SK-N-SH (cell line): Measurements from ENCODE around the gene FBXW11. TPM values are rescaled to one million over a fixed set of nuclear protein-coding genes. Genes with fewer than 3 reads are reported as not detected.
"Not testable (repeated sequence)": the region's sequence is repeated elsewhere in the genome, so short reads cannot be mapped to it uniquely, and the experiment has no call there.

Experiments
- CTCF ChIA-PET: fragments of 300-600, 350-600 bp; formaldehyde crosslinking; extraction: SDS; loops from one replicate; lab custom pipeline; 2021; lab: Yijun Ruan, JAX
- POLR2A ChIA-PET: fragments of 350-600 bp; sonication (Branson Sonifier 250); formaldehyde crosslinking; extraction: SDS; loops from one replicate; lab custom pipeline; 2020; ENCODE audit warnings: antibody characterized with exemption, inconsistent platforms; lab: Yijun Ruan, JAX
- DNase-seq: peaks from one replicate; pipeline ENCODE4 v3.0.0; 2012
- H2AFZ ChIP-seq: fragments of 200-600 bp; sonication (generic); 2 replicates; pipeline ENCODE4 v1.8.1; 2016; ENCODE audit warnings: antibody characterized with exemption, mild to moderate bottlenecking, low read depth
- H3F3A ChIP-seq: fragments of 200-600 bp; sonication (generic); replicated peaks from 2 replicates; pipeline ENCODE3; 2016; ENCODE audit warnings: antibody characterized with exemption, mild to moderate bottlenecking; ENCODE audit not compliant: insufficient read depth
- H3K27ac ChIP-seq, 2 experiments: fragments of 200-500 bp in 1 of 2; fragments of 200-600 bp in 1 of 2; sonication (Bioruptor generic) in 1 of 2; sonication (generic), shearing (Covaris generic) in 1 of 2; 2 replicates each; pipeline versions ENCODE4 v1.5.1 to v1.6.1; 2014 to 2016; ENCODE audit warnings: low read depth in 2 of 2, inconsistent platforms in 1 of 2, low read length in 1 of 2, mild to moderate bottlenecking in 1 of 2, mixed read lengths in 1 of 2
- H3K27me3 ChIP-seq: fragments of 200-600 bp; sonication (generic), shearing (Covaris generic); 2 replicates; pipeline ENCODE4 v1.6.1; 2016; ENCODE audit warnings: mixed run types; ENCODE audit not compliant: insufficient read depth
- H3K36me3 ChIP-seq, 2 experiments: fragments of 200-500 bp in 1 of 2; fragments of 200-600 bp in 1 of 2; sonication (Bioruptor generic) in 1 of 2; sonication (generic) in 1 of 2; replicated peaks in 1 of 2; 2 replicates each; pipeline versions ENCODE3 to v1.5.1; 2014 to 2016; ENCODE audit warnings: low read length in 1 of 2, mild to moderate bottlenecking in 1 of 2; ENCODE audit not compliant: insufficient read depth in 2 of 2, control insufficient read depth in 1 of 2
- H3K4me1 ChIP-seq, 2 experiments: fragments of 200-500 bp in 1 of 2; fragments of 200-600 bp in 1 of 2; sonication (Bioruptor generic) in 1 of 2; sonication (generic), shearing (Covaris generic) in 1 of 2; 2 replicates each; pipeline versions ENCODE4 v1.5.1 to v1.6.1; 2014 to 2016; ENCODE audit warnings: low read depth in 1 of 2, low read length in 1 of 2, mixed run types in 1 of 2; ENCODE audit not compliant: insufficient read depth in 2 of 2, control insufficient read depth in 1 of 2
- H3K4me2 ChIP-seq: fragments of 200-600 bp; sonication (generic), shearing (Covaris generic); 2 replicates; pipeline ENCODE4 v1.6.1; 2017; ENCODE audit warnings: mixed run types
- H3K4me3 ChIP-seq, 2 experiments: fragments of 200-500 bp in 1 of 2; fragments of 200-600 bp in 1 of 2; sonication (Bioruptor generic) in 1 of 2; sonication (generic), shearing (Covaris generic) in 1 of 2; 2 replicates each; pipeline versions ENCODE4 v1.5.1 to v1.8.1; 2014 to 2016; ENCODE audit warnings: low read depth in 2 of 2, inconsistent platforms in 1 of 2, low read length in 1 of 2, mild to moderate bottlenecking in 1 of 2, mixed read lengths in 1 of 2, moderate library complexity in 1 of 2
- H3K79me2 ChIP-seq: fragments of 200-600 bp; sonication (generic); 2 replicates; pipeline ENCODE4 v1.8.1; 2017; ENCODE audit warnings: mild to moderate bottlenecking; ENCODE audit not compliant: insufficient read depth
- H3K9ac ChIP-seq: fragments of 200-600 bp; sonication (generic); 2 replicates; pipeline ENCODE4 v1.6.1; 2017; ENCODE audit warnings: mixed run types
- H3K9me2 ChIP-seq: fragments of 200-600 bp; sonication (generic); 2 replicates; pipeline ENCODE4 v1.6.1; 2017; ENCODE audit warnings: mixed run types
- H3K9me3 ChIP-seq: fragments of 200-600 bp; sonication (generic); 2 replicates; pipeline ENCODE4 v1.6.1; 2017; ENCODE audit warnings: mixed run types, mild to moderate bottlenecking, moderate library complexity
- H4K20me1 ChIP-seq: fragments of 200-600 bp; sonication (generic); 2 replicates; pipeline ENCODE4 v1.6.1; 2017; ENCODE audit warnings: mild to moderate bottlenecking, mixed run types; ENCODE audit not compliant: insufficient read depth
- CHD2 ChIP-seq: fragments of 150-350 bp; IDR thresholded peaks from 2 replicates; pipeline ENCODE4 v1.6.1; 2018; ENCODE audit warnings: low read length; ENCODE audit not compliant: partially characterized antibody
- ELF1 ChIP-seq: IDR thresholded peaks from 2 replicates; pipeline ENCODE4 v1.4.0; 2012
- EP300 ChIP-seq, 2 experiments: IDR thresholded peaks; 2 replicates each; pipeline versions ENCODE4 v1.4.0 to v1.6.1; 2012; ENCODE audit warnings: borderline replicate concordance in 1 of 2, low read depth in 1 of 2, low read length in 1 of 2
- FOSL2 ChIP-seq: IDR thresholded peaks from 2 replicates; pipeline ENCODE4 v1.4.0; 2012; ENCODE audit warnings: low read depth, mild to moderate bottlenecking, moderate library complexity, borderline replicate concordance
- FOXJ3 ChIP-seq: sonication (generic); formaldehyde crosslinking; IDR thresholded peaks from 2 replicates; pipeline ENCODE4 v1.5.1; 2020; ENCODE audit warnings: mild to moderate bottlenecking, missing genetic modification reagents
- FOXM1 ChIP-seq: IDR thresholded peaks from 2 replicates; pipeline ENCODE4 v1.4.0; 2012; ENCODE audit warnings: low read depth, mild to moderate bottlenecking
- GABPA ChIP-seq: IDR thresholded peaks from 2 replicates; pipeline ENCODE4 v1.4.0; 2012; ENCODE audit warnings: low read depth, mild to moderate bottlenecking
- IRF3 ChIP-seq: fragments of 150-350 bp; IDR thresholded peaks from 2 replicates; pipeline ENCODE4 v1.6.1; 2016; ENCODE audit warnings: mild to moderate bottlenecking, low read depth, low read length
- MEF2A ChIP-seq: IDR thresholded peaks from 2 replicates; pipeline ENCODE4 v1.4.0; 2012; ENCODE audit warnings: low read depth, borderline replicate concordance
- MXI1 ChIP-seq: IDR thresholded peaks from 2 replicates; pipeline ENCODE4 v1.6.1; 2012; ENCODE audit warnings: mild to moderate bottlenecking, low read depth, low read length, improper control_type of control experiment
- NFIC ChIP-seq: IDR thresholded peaks from 2 replicates; pipeline ENCODE4 v1.4.0; 2012; ENCODE audit warnings: borderline replicate concordance
- POLR2AphosphoS5 ChIP-seq: IDR thresholded peaks from 2 replicates; pipeline ENCODE4 v1.6.1; 2012; ENCODE audit warnings: low read depth, low read length
- RAD21 ChIP-seq: IDR thresholded peaks from 2 replicates; pipeline ENCODE4 v1.6.1; 2012; ENCODE audit warnings: mild to moderate bottlenecking, low read length
- SIN3A ChIP-seq: IDR thresholded peaks from 2 replicates; pipeline ENCODE4 v1.6.1; 2012; ENCODE audit warnings: low read depth, mild to moderate bottlenecking, low read length, moderate library complexity, borderline replicate concordance
- TAF1 ChIP-seq: IDR thresholded peaks from 2 replicates; pipeline ENCODE4 v1.6.1; 2012; ENCODE audit warnings: low read depth, mild to moderate bottlenecking, low read length, moderate library complexity, borderline replicate concordance
- TEAD4 ChIP-seq: IDR thresholded peaks from 2 replicates; pipeline ENCODE4 v1.4.0; 2012; ENCODE audit warnings: mild to moderate bottlenecking, borderline replicate concordance; ENCODE audit not compliant: insufficient read depth
- ZBTB33 ChIP-seq: IDR thresholded peaks from 2 replicates; pipeline ENCODE4 v1.4.0; 2012; ENCODE audit warnings: low read depth, borderline replicate concordance
- WGBS: methylation state at CpG from one replicate; pipeline ENCODE4 v1.1.6; 2017; ENCODE audit warnings: low lambda C conversion rate; 5-methylcytosine and 5-hydroxymethylcytosine counted together
- polyA plus RNA-seq, 3 experiments: library from polyadenylated mRNA; depleted of rRNA; stranded (reverse); fragments of >200 nt; gene quantifications; 2 replicates each; pipeline ENCODE4 v1.2.3, GENCODE V29; 2012
- TF ChIP-seq, protein P1 (sequence below): IDR thresholded peaks from 2 replicates; pipeline ENCODE4; 2012
- TF ChIP-seq, protein P2 (sequence below): IDR thresholded peaks from 2 replicates; pipeline ENCODE4 v1.6.1; 2012; ENCODE audit warnings: mild to moderate bottlenecking, low read depth, low read length, moderate library complexity
- TF ChIP-seq, protein P3 (sequence below): IDR thresholded peaks from 2 replicates; pipeline ENCODE4 v1.4.0; 2012; ENCODE audit warnings: low read depth, borderline replicate concordance

FBXW11 gene
- polyA plus RNA-seq, 1 of the 3 experiments (the other 2 are of a cell fraction): 37.5 TPM

GRCh38 chr5:171941275-171941674 is 65.2 kb downstream of the FBXW11 start:
- H3K9ac ChIP-seq, H3F3A ChIP-seq, CTCF ChIA-PET, H3K9me2 ChIP-seq, H3K4me3 ChIP-seq, DNase-seq, H2AFZ ChIP-seq, H3K4me1 ChIP-seq, H3K36me3 ChIP-seq, H3K27ac ChIP-seq, H3K9me3 ChIP-seq, H3K27me3 ChIP-seq, POLR2A ChIA-PET, H3K4me2 ChIP-seq: not testable (repeated sequence)
- Histone ChIP-seq H4K20me1 (peaks cover 71% of the 10 kb centered on the region), H3K79me2 (peaks cover 89% of the 10 kb centered on the region)
- 83% methylated on average over 3 of the region's 5 CpGs for WGBS

- Histone ChIP-seq H3K9ac (no peak overlapping the region), H3K9me2 (no peaks in the 10 kb centered on the region), H3K4me1 (no peaks in the 10 kb centered on the region; a peak in 1 of 4 replicates), H2AFZ (no peak overlapping the region), H3K27me3 (no peaks in the 10 kb centered on the region), H3K79me2 (peaks cover 89% of the 10 kb centered on the region), H3F3A (peaks cover 5% of the 10 kb centered on the region), H3K9me3 (no peaks in the 10 kb centered on the region), H3K27ac (no peak overlapping the region), H3K4me3 (no peak overlapping the region), H3K36me3 (peaks cover 0 to 4% of the 10 kb centered on the region in 2 experiments), H3K4me2 (no peak overlapping the region), H4K20me1 (peaks cover 67% of the 10 kb centered on the region)
- TF ChIP-seq RAD21: no peak
- no peak for TF ChIP-seq SIN3A
- TF ChIP-seq MEF2A: no peak
- no peak for TF ChIP-seq FOXJ3
- TF ChIP-seq EP300 (IDR thresholded peaks at IDR 0.05; ENCODE audit: borderline replicate concordance in 1 of 2, low read depth in 1 of 2, low read length in 1 of 2): no peak
- TF ChIP-seq, protein P1, sequence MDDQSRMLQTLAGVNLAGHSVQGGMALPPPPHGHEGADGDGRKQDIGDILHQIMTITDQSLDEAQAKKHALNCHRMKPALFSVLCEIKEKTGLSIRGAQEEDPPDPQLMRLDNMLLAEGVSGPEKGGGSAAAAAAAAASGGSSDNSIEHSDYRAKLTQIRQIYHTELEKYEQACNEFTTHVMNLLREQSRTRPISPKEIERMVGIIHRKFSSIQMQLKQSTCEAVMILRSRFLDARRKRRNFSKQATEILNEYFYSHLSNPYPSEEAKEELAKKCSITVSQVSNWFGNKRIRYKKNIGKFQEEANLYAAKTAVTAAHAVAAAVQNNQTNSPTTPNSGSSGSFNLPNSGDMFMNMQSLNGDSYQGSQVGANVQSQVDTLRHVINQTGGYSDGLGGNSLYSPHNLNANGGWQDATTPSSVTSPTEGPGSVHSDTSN: no peak
- no peak for TF ChIP-seq TEAD4
- no peak for TF ChIP-seq ZBTB33
- TF ChIP-seq, protein P2, sequence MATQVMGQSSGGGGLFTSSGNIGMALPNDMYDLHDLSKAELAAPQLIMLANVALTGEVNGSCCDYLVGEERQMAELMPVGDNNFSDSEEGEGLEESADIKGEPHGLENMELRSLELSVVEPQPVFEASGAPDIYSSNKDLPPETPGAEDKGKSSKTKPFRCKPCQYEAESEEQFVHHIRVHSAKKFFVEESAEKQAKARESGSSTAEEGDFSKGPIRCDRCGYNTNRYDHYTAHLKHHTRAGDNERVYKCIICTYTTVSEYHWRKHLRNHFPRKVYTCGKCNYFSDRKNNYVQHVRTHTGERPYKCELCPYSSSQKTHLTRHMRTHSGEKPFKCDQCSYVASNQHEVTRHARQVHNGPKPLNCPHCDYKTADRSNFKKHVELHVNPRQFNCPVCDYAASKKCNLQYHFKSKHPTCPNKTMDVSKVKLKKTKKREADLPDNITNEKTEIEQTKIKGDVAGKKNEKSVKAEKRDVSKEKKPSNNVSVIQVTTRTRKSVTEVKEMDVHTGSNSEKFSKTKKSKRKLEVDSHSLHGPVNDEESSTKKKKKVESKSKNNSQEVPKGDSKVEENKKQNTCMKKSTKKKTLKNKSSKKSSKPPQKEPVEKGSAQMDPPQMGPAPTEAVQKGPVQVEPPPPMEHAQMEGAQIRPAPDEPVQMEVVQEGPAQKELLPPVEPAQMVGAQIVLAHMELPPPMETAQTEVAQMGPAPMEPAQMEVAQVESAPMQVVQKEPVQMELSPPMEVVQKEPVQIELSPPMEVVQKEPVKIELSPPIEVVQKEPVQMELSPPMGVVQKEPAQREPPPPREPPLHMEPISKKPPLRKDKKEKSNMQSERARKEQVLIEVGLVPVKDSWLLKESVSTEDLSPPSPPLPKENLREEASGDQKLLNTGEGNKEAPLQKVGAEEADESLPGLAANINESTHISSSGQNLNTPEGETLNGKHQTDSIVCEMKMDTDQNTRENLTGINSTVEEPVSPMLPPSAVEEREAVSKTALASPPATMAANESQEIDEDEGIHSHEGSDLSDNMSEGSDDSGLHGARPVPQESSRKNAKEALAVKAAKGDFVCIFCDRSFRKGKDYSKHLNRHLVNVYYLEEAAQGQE: no peak
- TF ChIP-seq FOXM1: no peak
- no peak for TF ChIP-seq IRF3
- no peak for TF ChIP-seq FOSL2
- no peak for TF ChIP-seq POLR2AphosphoS5
- TF ChIP-seq TAF1: no peak
- no peak for TF ChIP-seq MXI1
- no peak for TF ChIP-seq NFIC
- TF ChIP-seq, protein P3, sequence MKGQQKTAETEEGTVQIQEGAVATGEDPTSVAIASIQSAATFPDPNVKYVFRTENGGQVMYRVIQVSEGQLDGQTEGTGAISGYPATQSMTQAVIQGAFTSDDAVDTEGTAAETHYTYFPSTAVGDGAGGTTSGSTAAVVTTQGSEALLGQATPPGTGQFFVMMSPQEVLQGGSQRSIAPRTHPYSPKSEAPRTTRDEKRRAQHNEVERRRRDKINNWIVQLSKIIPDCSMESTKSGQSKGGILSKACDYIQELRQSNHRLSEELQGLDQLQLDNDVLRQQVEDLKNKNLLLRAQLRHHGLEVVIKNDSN: no peak
- no peak for TF ChIP-seq CHD2
- TF ChIP-seq ELF1: no peak
- no peak for TF ChIP-seq GABPA
- no peak for DNase-seq
- POLR2A ChIA-PET: no interaction called here
- CTCF ChIA-PET: no interaction called here
- 95% methylated on average over 3 of the region's 3 CpGs for WGBS
Observed at GRCh38 chr5:171939951-171940350, 66.5 kb downstream of the FBXW11 start.
